Right lobe of liver (tissue), 4 donors: ENCODE results near the gene CDH13.

Experiments
- CTCF ChIP-seq, 4 donors: fragments of 200-600 bp in 3 of 4; fragments of 450-650 bp in 1 of 4; IDR thresholded peaks; one replicate each; pipeline versions ENCODE4 v1.5.1 to v1.8.0; 2016 to 2022; ENCODE audit warnings: antibody characterized with exemption in 4 of 4, mild to moderate bottlenecking in 2 of 4
- POLR2A ChIP-seq: fragments of 450-650 bp; IDR thresholded peaks from one replicate; pipeline ENCODE4 v1.6.1; 2017; ENCODE audit warnings: antibody characterized with exemption, mild to moderate bottlenecking
- donor health status: DM: no; HTN: no; CAD: no.
- donor health status: DM: no; HTN: no; CAD: no.
- donor health status: DM: no; HTN: yes; CAD: no.

- TF ChIP-seq CTCF (IDR thresholded peaks at IDR 0.05) (no peak), POLR2A (no peak)
These were observed 579.1 kb downstream of the CDH13 start for GRCh38 chr16:83205896-83206295.
